H1 (cell line): ENCODE measurements around the gene CDYL2. TPM values are rescaled to one million over a fixed set of nuclear protein-coding genes. Genes with fewer than 3 reads are reported as not detected.

Source experiments
- CTCF ChIA-PET: fragments of 300-600 bp; sonication (Branson Sonifier 250); formaldehyde crosslinking; loops from one replicate; lab custom pipeline; 2021; ENCODE audit not compliant: partially characterized antibody; lab: Charles Lee
- POLR2A ChIA-PET: fragments of 300-600 bp; sonication (Branson Sonifier 250); formaldehyde crosslinking; loops from one replicate; lab custom pipeline; 2021; ENCODE audit warnings: inconsistent platforms; ENCODE audit not compliant: partially characterized antibody; lab: Charles Lee
- DNase-seq, 2 experiments: peaks; one replicate each; pipeline versions ENCODE4 v3.0.0 to v3.0.0-alpha.2; 2010 to 2022; ENCODE audit warnings: low spot score in 2 of 2, low read depth in 1 of 2, mixed read lengths in 1 of 2
- FAIRE-seq: peaks from 2 replicates; lab custom pipeline; 2011; peaks lifted over from hg19 to GRCh38; lab: Jason Lieb, UNC
- H2AFZ ChIP-seq: 2 replicates; pipeline ENCODE4 v1.8.1; 2012; ENCODE audit warnings: low read length, inconsistent platforms
- H2AK5ac ChIP-seq: 2 replicates; pipeline ENCODE4 v1.6.1; 2013; ENCODE audit warnings: low read depth, low read length
- H2BK120ac ChIP-seq: replicated peaks from 2 replicates; pipeline ENCODE3; 2013; ENCODE audit warnings: low read depth, low read length, inconsistent platforms
- H2BK12ac ChIP-seq: 2 replicates; pipeline ENCODE4 v1.6.1; 2013; ENCODE audit warnings: low read depth, low read length
- H2BK15ac ChIP-seq: 2 replicates; pipeline ENCODE4 v1.6.1; 2013; ENCODE audit warnings: low read length
- H2BK20ac ChIP-seq: 2 replicates; pipeline ENCODE4 v1.6.1; 2013; ENCODE audit warnings: low read length
- H2BK5ac ChIP-seq: 2 replicates; pipeline ENCODE4 v1.6.1; 2013; ENCODE audit warnings: low read depth, low read length
- H3K14ac ChIP-seq: 2 replicates; pipeline ENCODE4 v1.6.1; 2013; ENCODE audit warnings: inconsistent platforms; ENCODE audit not compliant: insufficient read length
- H3K18ac ChIP-seq: 2 replicates; pipeline ENCODE4 v1.6.1; 2013; ENCODE audit warnings: low read length; ENCODE audit errors: extremely low read depth
- H3K23ac ChIP-seq: 2 replicates; pipeline ENCODE4 v1.6.1; 2013; ENCODE audit warnings: inconsistent platforms; ENCODE audit not compliant: insufficient read length
- H3K23me2 ChIP-seq: 2 replicates; pipeline ENCODE4 v1.6.1; 2013; ENCODE audit warnings: low read depth, low read length
- H3K27ac ChIP-seq: 2 replicates; pipeline ENCODE4 v1.6.1; 2011; ENCODE audit warnings: low read depth, low read length, inconsistent platforms
- H3K27me3 ChIP-seq, 4 experiments: replicated peaks in 1 of 4; 1 replicate in 1 of 4; 2 replicates in 3 of 4; pipeline versions ENCODE4 v1.6.1 to v1.8.1; 2011 to 2013; ENCODE audit warnings: low read length in 3 of 4, mild to moderate bottlenecking in 3 of 4, inconsistent platforms in 2 of 4, mixed read lengths in 2 of 4, moderate library complexity in 1 of 4; ENCODE audit not compliant: control insufficient read depth in 3 of 4, insufficient read depth in 3 of 4; ENCODE audit errors: extremely low read depth in 1 of 4
- H3K36me3 ChIP-seq, 4 experiments: 2 replicates each; pipeline versions ENCODE4 v1.6.1 to v1.8.1; 2011 to 2013; ENCODE audit warnings: mild to moderate bottlenecking in 4 of 4, low read length in 3 of 4, moderate library complexity in 2 of 4, control low read depth in 1 of 4, inconsistent platforms in 1 of 4; ENCODE audit not compliant: insufficient read depth in 4 of 4, control insufficient read depth in 2 of 4
- H3K4ac ChIP-seq: replicated peaks from 2 replicates; pipeline ENCODE3; 2013; ENCODE audit warnings: low read length, low read depth, mixed read lengths, inconsistent platforms; ENCODE audit not compliant: insufficient read length
- H3K4me1 ChIP-seq, 4 experiments: replicated peaks in 1 of 4; 1 replicate in 1 of 4; 2 replicates in 3 of 4; pipeline versions ENCODE4 v1.6.1 to v1.8.1; 2011 to 2013; ENCODE audit warnings: low read length in 3 of 4, inconsistent platforms in 2 of 4, mixed read lengths in 1 of 4; ENCODE audit not compliant: insufficient read depth in 4 of 4, control insufficient read depth in 3 of 4
- H3K4me2 ChIP-seq, 2 experiments: 2 replicates each; pipeline versions ENCODE4 v1.6.1 to v1.8.1; 2011 to 2013; ENCODE audit warnings: low read depth in 2 of 2, low read length in 2 of 2, control low read depth in 1 of 2, inconsistent platforms in 1 of 2, mild to moderate bottlenecking in 1 of 2; ENCODE audit not compliant: insufficient read depth in 1 of 2
- H3K4me3 ChIP-seq, 4 experiments: fragments of 200-600, 300-600 bp in 1 of 4; sonication (generic), shearing (Covaris generic), sonication (Bioruptor Twin) in 1 of 4; 2 replicates each; pipeline versions ENCODE4 v1.5.1 to v1.8.1; 2011 to 2016; ENCODE audit warnings: low read length in 4 of 4, low read depth in 3 of 4, control low read depth in 2 of 4, inconsistent platforms in 2 of 4, mild to moderate bottlenecking in 2 of 4, mixed read lengths in 1 of 4, moderate library complexity in 1 of 4; ENCODE audit not compliant: insufficient read depth in 2 of 4; ENCODE audit errors: extremely low read depth in 1 of 4
- H3K56ac ChIP-seq: replicated peaks from 2 replicates; pipeline ENCODE3; 2013; ENCODE audit warnings: low read depth, mild to moderate bottlenecking, mixed read lengths, low read length, inconsistent platforms; ENCODE audit not compliant: insufficient read length
- H3K79me1 ChIP-seq: 2 replicates; pipeline ENCODE4 v1.6.1; 2013; ENCODE audit warnings: low read depth, low read length, control low read depth
- H3K79me2 ChIP-seq, 2 experiments: 2 replicates each; pipeline versions ENCODE4 v1.6.1 to v1.8.1; 2012 to 2013; ENCODE audit warnings: low read length in 2 of 2, mild to moderate bottlenecking in 2 of 2, inconsistent platforms in 1 of 2; ENCODE audit not compliant: insufficient read depth in 2 of 2, control insufficient read depth in 1 of 2
- H3K9ac ChIP-seq, 4 experiments: replicated peaks in 1 of 4; 1 replicate in 1 of 4; 2 replicates in 3 of 4; pipeline versions ENCODE4 v1.6.1 to v1.8.1; 2011 to 2013; ENCODE audit warnings: low read depth in 3 of 4, low read length in 3 of 4, control low read depth in 2 of 4, mild to moderate bottlenecking in 2 of 4, moderate library complexity in 2 of 4, inconsistent platforms in 1 of 4; ENCODE audit errors: extremely low read depth in 1 of 4
- H3K9me3 ChIP-seq, 2 experiments: 2 replicates each; pipeline versions ENCODE4 v1.6.1 to v1.8.1; 2012 to 2013; ENCODE audit warnings: mild to moderate bottlenecking in 2 of 2, moderate library complexity in 2 of 2, control low read depth in 1 of 2, inconsistent platforms in 1 of 2, low read depth in 1 of 2, low read length in 1 of 2, mixed read lengths in 1 of 2; ENCODE audit not compliant: insufficient read depth in 2 of 2
- H4K20me1 ChIP-seq, 2 experiments: replicated peaks in 1 of 2; 2 replicates each; pipeline versions ENCODE3 to v1.8.1; 2011 to 2013; ENCODE audit warnings: inconsistent platforms in 2 of 2, low read length in 2 of 2, mild to moderate bottlenecking in 1 of 2; ENCODE audit not compliant: insufficient read depth in 2 of 2, control insufficient read depth in 1 of 2
- H4K5ac ChIP-seq: 2 replicates; pipeline ENCODE4 v1.6.1; 2013; ENCODE audit warnings: low read length, low read depth, mixed read lengths, inconsistent platforms; ENCODE audit not compliant: insufficient read length
- H4K8ac ChIP-seq: 2 replicates; pipeline ENCODE4 v1.8.0; 2013; ENCODE audit warnings: mild to moderate bottlenecking, moderate library complexity, low read length, inconsistent platforms; ENCODE audit not compliant: insufficient read depth; ENCODE audit errors: extremely low read depth
- H4K91ac ChIP-seq: replicated peaks from 2 replicates; pipeline ENCODE3; 2013; ENCODE audit warnings: low read length, mixed read lengths, inconsistent platforms; ENCODE audit not compliant: insufficient read length
- EZH2 ChIP-seq: fragments of 200-600 bp; sonication (generic); IDR thresholded peaks from 2 replicates; pipeline ENCODE4 v1.7.1; 2012; ENCODE audit warnings: low read depth, mild to moderate bottlenecking, moderate library complexity, low read length, inconsistent platforms; ENCODE audit not compliant: severe bottlenecking
- polyA plus RNA-seq, 7 experiments: library from polyadenylated mRNA; depleted of rRNA in 3 of 7; stranded (reverse) in 5 of 7; unstranded in 2 of 7; fragments of >200 nt in 5 of 7; fragments of 200-250 nt in 2 of 7; gene quantifications; 1 replicate in 5 of 7; 2 replicates in 1 of 7; 4 replicates in 1 of 7; pipeline versions ENCODE4 v1.2.1 to v1.2.3, GENCODE V29; 2011 to 2013; ENCODE audit warnings: missing spikeins in 2 of 7, mixed read lengths in 2 of 7
- total RNA-seq: library from RNA; stranded (reverse); fragmentation: NEBNext Ultra II Directional; extraction: Animal tissue kit (Norgen Biotek cat#: 25700); gene quantifications from 2 replicates; pipeline ENCODE4 v1.2.1, GENCODE V29; 2021

Gene CDYL2
- total and polyA plus RNA-seq, 2 of the 8 experiments (the other 6 are each of a cell fraction or from before 2014, with no cell fraction given), result 0.33 to 5.3 TPM

DNA sequence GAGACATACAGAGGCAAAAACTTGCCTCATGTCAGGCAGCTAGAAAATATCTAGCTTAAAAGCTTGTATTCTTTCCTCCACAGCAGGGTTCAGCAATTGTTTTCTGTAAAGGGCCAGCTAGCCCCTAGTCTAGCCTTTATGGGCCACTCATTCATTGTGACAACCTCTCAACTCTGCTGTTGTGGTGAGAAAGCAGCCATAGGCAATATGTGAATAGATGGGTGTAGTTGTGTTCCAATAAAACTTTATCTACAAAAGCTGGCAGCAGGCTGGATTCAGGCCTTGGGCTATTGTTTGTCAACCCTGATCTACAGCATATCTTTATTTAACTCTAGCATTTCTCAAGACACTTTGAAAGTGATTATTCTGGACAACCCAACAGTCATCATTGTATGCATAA lies 46.4 kb upstream of the CDYL2 start:
- no peaks in the 10 kb centered on the region for H3K36me3 ChIP-seq
- H3K4ac ChIP-seq, result no peak overlapping the region
- no peaks in the 10 kb centered on the region for H3K79me2 ChIP-seq
- TF ChIP-seq EZH2, result no peak
- H3K23me2 ChIP-seq, result no peaks in the 10 kb centered on the region
- no peak overlapping the region for H2BK20ac ChIP-seq
- H4K8ac ChIP-seq, result no peak overlapping the region
- H2BK120ac ChIP-seq, result no peak overlapping the region
- no peak overlapping the region for H3K4me2 ChIP-seq
- H2BK5ac ChIP-seq, result no peak overlapping the region
- no peak overlapping the region for H3K4me3 ChIP-seq
- FAIRE-seq (no peak), DNase-seq (no peak)
- no peak overlapping the region for H4K5ac ChIP-seq
- H3K9ac ChIP-seq, result no peak overlapping the region
- peaks cover 0 to 7% of the 10 kb centered on the region in 2 experiments; a peak in 2 of 4 replicates for H3K9me3 ChIP-seq
- H3K56ac ChIP-seq, result no peak overlapping the region
- H3K14ac ChIP-seq, result no peak overlapping the region
- no peak overlapping the region for H3K23ac ChIP-seq
- H3K27me3 ChIP-seq, result no peaks in the 10 kb centered on the region
- no peak overlapping the region for H4K91ac ChIP-seq
- ChIA-PET CTCF (interaction anchor here (1.8 kb wide), 2 partner anchors 41 to 324 kb away, joined by 4 to 7 read pairs; no protein-coding TSS in a partner anchor), POLR2A (no interaction called here)
- H3K27ac ChIP-seq, result no peak overlapping the region
- H2BK12ac ChIP-seq, result no peak overlapping the region
- H2AK5ac ChIP-seq, result no peak overlapping the region
- no peak overlapping the region for H2BK15ac ChIP-seq
- no peaks in the 10 kb centered on the region for H3K4me1 ChIP-seq
- no peaks in the 10 kb centered on the region for H4K20me1 ChIP-seq
- H2AFZ ChIP-seq, result no peak overlapping the region
- no peaks in the 10 kb centered on the region for H3K79me1 ChIP-seq
- no peak overlapping the region for H3K18ac ChIP-seq
